GM19452 (cell line): ENCODE measurements around the gene PTPRQ.

Experiments used
- ATAC-seq: cut with Tn5 transposase; IDR thresholded peaks from one replicate; pipeline ENCODE4 v1.9.1; 2021; ENCODE audit not compliant: unreplicated experiment

Gene PTPRQ

DNA sequence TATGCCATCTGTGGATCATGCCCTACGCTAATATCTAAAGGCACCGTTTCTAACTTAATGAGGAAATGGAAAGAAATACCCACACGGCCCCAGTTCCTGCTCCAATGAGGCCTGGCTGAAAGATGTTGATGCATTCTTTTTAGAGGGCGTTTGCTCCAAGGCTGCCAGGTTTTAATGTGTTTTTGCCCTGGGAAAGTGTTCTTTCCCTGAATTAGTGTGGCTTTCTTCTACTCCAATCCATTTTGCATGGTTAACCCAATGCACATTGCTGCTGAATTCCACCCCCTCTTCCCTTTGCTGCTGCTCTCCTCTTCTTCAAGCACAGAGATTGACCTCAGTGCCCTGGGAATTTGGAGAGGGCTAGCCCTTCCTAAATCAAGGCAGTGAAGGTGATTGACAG lies 273.8 kb downstream of the PTPRQ start:
- no peak for ATAC-seq

DNA sequence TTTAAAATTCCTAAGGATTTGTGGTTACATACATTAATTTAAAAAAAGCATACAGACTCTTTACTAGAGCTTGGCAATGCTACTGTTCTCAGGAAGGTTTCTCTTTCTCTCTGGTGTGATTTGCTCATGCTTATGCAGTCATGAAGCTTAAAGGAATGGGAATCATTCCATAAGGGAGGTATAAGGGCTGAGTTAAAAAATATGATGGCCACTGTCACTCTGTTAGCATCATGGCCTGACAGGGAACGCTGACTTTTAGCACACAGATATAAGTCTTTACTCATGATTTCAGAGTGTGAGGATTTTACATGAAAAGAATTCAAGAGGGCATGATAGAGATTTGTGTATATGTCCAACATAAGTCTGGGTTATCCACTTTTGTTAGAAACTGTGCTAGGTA lies 276.5 kb downstream of the PTPRQ start:
- ATAC-seq, result no peak

DNA sequence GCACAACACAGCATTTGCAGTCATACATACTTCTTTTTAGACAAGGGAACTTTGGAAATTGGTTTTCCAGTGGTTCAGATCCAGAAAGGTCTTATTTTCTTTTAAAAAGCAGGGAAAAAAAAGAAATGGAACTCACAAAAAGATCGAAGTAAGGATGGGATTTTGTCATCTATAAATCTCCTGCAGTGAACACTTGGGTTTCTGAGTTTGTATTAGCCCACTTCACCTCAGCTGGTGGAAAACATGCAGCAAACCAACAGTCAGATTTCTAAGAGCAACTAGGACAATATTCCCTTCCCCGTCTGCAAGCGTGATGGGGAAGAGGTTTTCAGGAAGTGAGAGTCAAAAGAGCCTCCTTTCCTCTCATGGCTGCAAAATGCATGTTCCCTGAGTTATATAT lies 277.3 kb downstream of the PTPRQ start:
- no peak for ATAC-seq
